WTC11 (cell line): ENCODE data around the gene RNU2-1.
"Not testable (repeated sequence)": the region's sequence is repeated elsewhere in the genome, so short reads cannot be mapped to it uniquely, and the experiment has no call there.

ENCODE experiments used
- AFF4 ChIP-seq: sonication (generic); formaldehyde crosslinking; IDR thresholded peaks from 2 replicates; pipeline ENCODE4 v1.8.1; 2023; ENCODE audit warnings: mild to moderate bottlenecking, missing genetic modification reagents, borderline replicate concordance
- ARID4B ChIP-seq: sonication (generic); formaldehyde crosslinking; IDR thresholded peaks from 2 replicates; pipeline ENCODE4 v1.8.0; 2023; ENCODE audit warnings: missing genetic modification reagents, mild to moderate bottlenecking, borderline replicate concordance
- CTCF ChIP-seq: fragments of 200-600 bp; IDR thresholded peaks from 2 replicates; pipeline ENCODE4 v1.8.0; 2022; ENCODE audit warnings: antibody characterized with exemption
- E2F1 ChIP-seq: sonication (generic); formaldehyde crosslinking; IDR thresholded peaks from 2 replicates; pipeline ENCODE4 v1.8.0; 2022; ENCODE audit warnings: mild to moderate bottlenecking, missing genetic modification reagents
- ETV6 ChIP-seq: sonication (generic); formaldehyde crosslinking; IDR thresholded peaks from 2 replicates; pipeline ENCODE4 v1.8.1; 2022; ENCODE audit warnings: mild to moderate bottlenecking, missing genetic modification reagents
- JUN ChIP-seq: sonication (generic); formaldehyde crosslinking; IDR thresholded peaks from 2 replicates; pipeline ENCODE4 v1.8.0; 2023; ENCODE audit warnings: mild to moderate bottlenecking, missing genetic modification reagents
- MAX ChIP-seq: sonication (generic); formaldehyde crosslinking; IDR thresholded peaks from 2 replicates; pipeline ENCODE4 v1.8.0; 2022; ENCODE audit warnings: mild to moderate bottlenecking, missing genetic modification reagents
- NFE2L1 ChIP-seq: sonication (generic); formaldehyde crosslinking; IDR thresholded peaks from 2 replicates; pipeline ENCODE4 v1.8.1; 2023; ENCODE audit warnings: missing genetic modification reagents
- SP1 ChIP-seq: sonication (generic); formaldehyde crosslinking; conservative IDR thresholded peaks from 2 replicates; pipeline ENCODE4 v1.8.1; 2022; ENCODE audit warnings: missing genetic modification reagents
- TEAD4 ChIP-seq: sonication (generic); formaldehyde crosslinking; IDR thresholded peaks from 2 replicates; pipeline ENCODE4 v1.8.0; 2022; ENCODE audit warnings: mild to moderate bottlenecking, missing genetic modification reagents
- TP53 ChIP-seq: sonication (generic); formaldehyde crosslinking; IDR thresholded peaks from 2 replicates; pipeline ENCODE4 v1.8.1; 2023; ENCODE audit warnings: mild to moderate bottlenecking, missing genetic modification reagents
- ZBTB21 ChIP-seq: sonication (generic); formaldehyde crosslinking; IDR thresholded peaks from 2 replicates; pipeline ENCODE4 v1.8.1; 2023; ENCODE audit warnings: mild to moderate bottlenecking, missing genetic modification reagents, borderline replicate concordance
- ZNF232 ChIP-seq: sonication (generic); formaldehyde crosslinking; IDR thresholded peaks from 2 replicates; pipeline ENCODE4 v1.8.0; 2022; ENCODE audit warnings: mild to moderate bottlenecking, missing genetic modification reagents

- TF ChIP-seq CTCF; MAX (CRISPR knock-in tag); ZNF232 (CRISPR knock-in tag); AFF4 (CRISPR knock-in tag); SP1 (CRISPR knock-in tag); TEAD4 (CRISPR knock-in tag); TP53; ETV6 (CRISPR knock-in tag); E2F1 (CRISPR knock-in tag); JUN; ARID4B (CRISPR knock-in tag); NFE2L1; ZBTB21 (CRISPR knock-in tag): not testable (repeated sequence)
Observed at GRCh38 chr17:43228020-43228782, 5.6 kb downstream of the RNU2-1 start, which contains the start of gene CCDC200.
